Measurements from ENCODE around the gene IL1RN. TPM values are rescaled to one million over a fixed set of nuclear protein-coding genes. Genes with fewer than 3 reads are reported as not detected.

The IL1RN gene
- total and polyA plus RNA-seq, 10 of the 15 experiments (the other 5 are each of a cell fraction or from before 2014, with no cell fraction given): 0.04 TPM; not detected in 7

DNA sequence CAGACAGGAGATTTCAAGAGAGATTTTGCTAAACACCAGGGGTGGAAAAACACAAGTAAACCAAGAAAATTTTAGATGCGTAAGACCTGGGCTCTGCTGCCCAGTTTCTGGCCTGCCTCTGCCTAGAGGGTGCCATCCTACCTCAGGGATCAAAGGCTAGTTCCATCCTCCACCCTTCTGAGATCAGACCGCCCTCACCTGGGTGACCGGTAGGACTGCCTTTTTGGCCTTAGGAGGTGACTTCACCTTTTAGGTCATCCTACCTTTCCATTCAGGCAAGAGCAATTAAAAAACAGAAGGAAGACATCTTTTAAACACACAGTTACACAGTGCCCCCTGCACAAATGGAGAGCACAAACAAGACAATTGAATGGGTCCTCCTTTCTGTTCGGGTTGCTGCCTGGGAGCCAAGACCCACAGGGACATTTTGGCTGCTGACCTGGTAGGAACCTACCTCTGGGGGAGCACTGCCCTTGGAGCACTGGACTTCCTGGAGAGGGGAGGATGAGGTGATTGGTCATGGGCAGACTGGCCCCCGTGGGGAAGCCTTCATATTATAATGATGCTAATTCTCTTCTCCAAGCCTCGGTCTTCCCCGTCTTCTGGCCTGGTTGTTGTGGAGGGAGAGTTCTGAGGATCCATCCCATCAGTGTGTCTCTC lies 49.4 kb downstream of the IL1RN start:
- Histone ChIP-seq H3K4me3 (peak overlapping the region; percentile 95), H2AFZ (ENCODE audit: control insufficient read depth, low read depth, low read length) (no peak overlapping the region), H3K4me2 (ENCODE audit: control insufficient read depth, insufficient read depth) (peak overlapping the region; percentile 86), H4K20me1 (ENCODE audit: control insufficient read depth, insufficient read depth) (peaks cover 25% of the 10 kb centered on the region), H3K4me1 (ENCODE audit: control insufficient read depth, insufficient read depth, low read length) (peaks cover 41% of the 10 kb centered on the region), H3K36me3 (ENCODE audit: control insufficient read depth in 2 of 2, insufficient read depth in 2 of 2, low read length in 1 of 2) (peaks cover 4 to 11% of the 10 kb centered on the region in 2 experiments), H3K27ac (ENCODE audit: control insufficient read depth, insufficient read depth) (peak overlapping the region; percentile 96), H3K79me2 (ENCODE audit: control insufficient read depth, insufficient read depth, low read length) (peaks cover 81% of the 10 kb centered on the region), H3K9ac (ENCODE audit: control insufficient read depth, insufficient read depth, low read length) (peak overlapping the region; percentile 97), H3K27me3 (replicated peaks in 1 of 2; ENCODE audit: control insufficient read depth in 2 of 2, insufficient read depth in 2 of 2, low read length in 1 of 2) (no peaks in the 10 kb centered on the region), H3K9me3 (replicated peaks; ENCODE audit: control insufficient read depth, insufficient read depth, low read length) (no peaks in the 10 kb centered on the region)
- no peak for TF ChIP-seq TBL1XR1 (IDR thresholded peaks at IDR 0.05; ENCODE audit: low read depth, low read length)
- no peak for TF ChIP-seq KAT2A (conservative IDR thresholded peaks at IDR 0.05; ENCODE audit: control insufficient read depth, low read depth, low read length)
- TF ChIP-seq, protein P1, sequence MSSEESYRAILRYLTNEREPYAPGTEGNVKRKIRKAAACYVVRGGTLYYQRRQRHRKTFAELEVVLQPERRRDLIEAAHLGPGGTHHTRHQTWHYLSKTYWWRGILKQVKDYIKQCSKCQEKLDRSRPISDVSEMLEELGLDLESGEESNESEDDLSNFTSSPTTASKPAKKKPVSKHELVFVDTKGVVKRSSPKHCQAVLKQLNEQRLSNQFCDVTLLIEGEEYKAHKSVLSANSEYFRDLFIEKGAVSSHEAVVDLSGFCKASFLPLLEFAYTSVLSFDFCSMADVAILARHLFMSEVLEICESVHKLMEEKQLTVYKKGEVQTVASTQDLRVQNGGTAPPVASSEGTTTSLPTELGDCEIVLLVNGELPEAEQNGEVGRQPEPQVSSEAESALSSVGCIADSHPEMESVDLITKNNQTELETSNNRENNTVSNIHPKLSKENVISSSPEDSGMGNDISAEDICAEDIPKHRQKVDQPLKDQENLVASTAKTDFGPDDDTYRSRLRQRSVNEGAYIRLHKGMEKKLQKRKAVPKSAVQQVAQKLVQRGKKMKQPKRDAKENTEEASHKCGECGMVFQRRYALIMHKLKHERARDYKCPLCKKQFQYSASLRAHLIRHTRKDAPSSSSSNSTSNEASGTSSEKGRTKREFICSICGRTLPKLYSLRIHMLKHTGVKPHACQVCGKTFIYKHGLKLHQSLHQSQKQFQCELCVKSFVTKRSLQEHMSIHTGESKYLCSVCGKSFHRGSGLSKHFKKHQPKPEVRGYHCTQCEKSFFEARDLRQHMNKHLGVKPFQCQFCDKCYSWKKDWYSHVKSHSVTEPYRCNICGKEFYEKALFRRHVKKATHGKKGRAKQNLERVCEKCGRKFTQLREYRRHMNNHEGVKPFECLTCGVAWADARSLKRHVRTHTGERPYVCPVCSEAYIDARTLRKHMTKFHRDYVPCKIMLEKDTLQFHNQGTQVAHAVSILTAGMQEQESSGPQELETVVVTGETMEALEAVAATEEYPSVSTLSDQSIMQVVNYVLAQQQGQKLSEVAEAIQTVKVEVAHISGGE (CRISPR knock-in tag; IDR thresholded peaks at IDR 0.05): no peak
- TF ChIP-seq BRCA1 (IDR thresholded peaks at IDR 0.05; ENCODE audit: low read depth, low read length): no peak
- no peak for TF ChIP-seq CHD2 (IDR thresholded peaks at IDR 0.05; ENCODE audit: borderline replicate concordance, low read depth, low read length)
- no peak for TF ChIP-seq POLR2A (IDR thresholded peaks at IDR 0.05; ENCODE audit: low read depth, low read length)
- TF ChIP-seq, protein P2, sequence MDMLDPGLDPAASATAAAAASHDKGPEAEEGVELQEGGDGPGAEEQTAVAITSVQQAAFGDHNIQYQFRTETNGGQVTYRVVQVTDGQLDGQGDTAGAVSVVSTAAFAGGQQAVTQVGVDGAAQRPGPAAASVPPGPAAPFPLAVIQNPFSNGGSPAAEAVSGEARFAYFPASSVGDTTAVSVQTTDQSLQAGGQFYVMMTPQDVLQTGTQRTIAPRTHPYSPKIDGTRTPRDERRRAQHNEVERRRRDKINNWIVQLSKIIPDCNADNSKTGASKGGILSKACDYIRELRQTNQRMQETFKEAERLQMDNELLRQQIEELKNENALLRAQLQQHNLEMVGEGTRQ (IDR thresholded peaks at IDR 0.05; ENCODE audit: borderline replicate concordance, low read depth, low read length): no peak
- no peak for TF ChIP-seq SPI1 (IDR thresholded peaks at IDR 0.05; ENCODE audit: borderline replicate concordance, insufficient read depth, low read depth, low read length)
- no peak for TF ChIP-seq BCL11A (IDR thresholded peaks at IDR 0.05; ENCODE audit: low read depth, low read length)
- TF ChIP-seq WRNIP1 (IDR thresholded peaks at IDR 0.05; ENCODE audit: borderline replicate concordance, low read depth, low read length): no peak
- no peak for TF ChIP-seq ZSCAN29 (IDR thresholded peaks at IDR 0.05)
- TF ChIP-seq NR2C1 (IDR thresholded peaks at IDR 0.05): no peak
- TF ChIP-seq IKZF2 (IDR thresholded peaks at IDR 0.05): no peak
- TF ChIP-seq, protein P3, sequence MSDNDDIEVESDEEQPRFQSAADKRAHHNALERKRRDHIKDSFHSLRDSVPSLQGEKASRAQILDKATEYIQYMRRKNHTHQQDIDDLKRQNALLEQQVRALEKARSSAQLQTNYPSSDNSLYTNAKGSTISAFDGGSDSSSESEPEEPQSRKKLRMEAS (IDR thresholded peaks at IDR 0.05; ENCODE audit: low read depth, low read length): no peak
- TF ChIP-seq, protein P4, sequence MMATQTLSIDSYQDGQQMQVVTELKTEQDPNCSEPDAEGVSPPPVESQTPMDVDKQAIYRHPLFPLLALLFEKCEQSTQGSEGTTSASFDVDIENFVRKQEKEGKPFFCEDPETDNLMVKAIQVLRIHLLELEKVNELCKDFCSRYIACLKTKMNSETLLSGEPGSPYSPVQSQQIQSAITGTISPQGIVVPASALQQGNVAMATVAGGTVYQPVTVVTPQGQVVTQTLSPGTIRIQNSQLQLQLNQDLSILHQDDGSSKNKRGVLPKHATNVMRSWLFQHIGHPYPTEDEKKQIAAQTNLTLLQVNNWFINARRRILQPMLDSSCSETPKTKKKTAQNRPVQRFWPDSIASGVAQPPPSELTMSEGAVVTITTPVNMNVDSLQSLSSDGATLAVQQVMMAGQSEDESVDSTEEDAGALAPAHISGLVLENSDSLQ (IDR thresholded peaks at IDR 0.05): no peak
- TF ChIP-seq SRF (IDR thresholded peaks at IDR 0.05; ENCODE audit: low read depth in 2 of 2, low read length in 2 of 2): no peak
- TF ChIP-seq GATAD2B (conservative IDR thresholded peaks at IDR 0.05; ENCODE audit: low read depth): no peak
- whole genome bisulfite sequencing (ENCODE audit: insufficient coverage, insufficient replicate concordance, low lambda C conversion rate, missing lambda C conversion rate): 71% methylated on average over 7 of the region's 7 CpGs
- intact Hi-C loops (cut with micrococcal nuclease; ENCODE audit: unreplicated experiment) (no loop called here), in situ Hi-C loops (cut with MboI) (no loop called here)
- DNase-seq (ENCODE audit: low read depth, low spot score): no peak
- ChIA-PET CTCF (interaction anchor here (1.3 to 13.8 kb wide), 5 partner anchors 14 to 189 kb away, joined by 3 to 195 read pairs (median 10); no protein-coding TSS in a partner anchor), POLR2A (no interaction called here), SMC1A (ENCODE audit: uncharacterized antibody, unreplicated experiment) (interaction anchor here (1.4 to 4.2 kb wide), 4 partner anchors 23 to 97 kb away, joined by 4 to 52 read pairs (median 18); no protein-coding TSS in a partner anchor), RAD21 (ENCODE audit: unreplicated experiment) (interaction anchor here (3.8 kb wide), 1 partner anchor 40 kb away, joined by 75 read pairs; no protein-coding TSS in a partner anchor)
- BruUV-seq (replicated peaks): no TSS peak
- ATAC-seq: no peak
- no peak for FAIRE-seq

All from GM12878 (cell line).